IPS-NIHi7 (cell line): ENCODE data around the gene TALDO1.
A peak's percentile ranks its signal among the peaks of the same experiment; 100 is the strongest.

Experiments used
- DNase-seq: peaks from one replicate; pipeline ENCODE4 v3.0.0; 2012; ENCODE audit warnings: mixed read lengths; ENCODE audit errors: extremely low spot score

The TALDO1 gene

GRCh38 chr11:714436-714835, 32.8 kb upstream of the TALDO1 start:
- DNase-seq, result no peak

GRCh38 chr11:719214-720016, 27.8 kb upstream of the TALDO1 start:
- no peak for DNase-seq

GRCh38 chr11:720017-720641, 27.1 kb upstream of the TALDO1 start:
- no peak for DNase-seq

GRCh38 chr11:720642-721246, 26.5 kb upstream of the TALDO1 start:
- DNase-seq, result peak; percentile 95

- DNase-seq, result no peak
These were observed 26.0 kb upstream of the TALDO1 start for GRCh38 chr11:721247-721740.

GRCh38 chr11:721741-722345, 25.4 kb upstream of the TALDO1 start:
- DNase-seq, result no peak

- no peak for DNase-seq
These were observed 24.9 kb upstream of the TALDO1 start for GRCh38 chr11:722346-722811.

GRCh38 chr11:723120-723883, 24.0 kb upstream of the TALDO1 start:
- peak; percentile 18 for DNase-seq

- peak; percentile 14 for DNase-seq
These were observed 23.1 kb upstream of the TALDO1 start for GRCh38 chr11:724049-724777.

- no peak for DNase-seq
These were observed 22.4 kb upstream of the TALDO1 start for GRCh38 chr11:724778-725386.

GRCh38 chr11:725624-726202, 21.6 kb upstream of the TALDO1 start:
- peak; percentile 45 for DNase-seq

- DNase-seq, result peak; percentile 55
These were observed 20.7 kb upstream of the TALDO1 start for GRCh38 chr11:726278-727220.

- no peak for DNase-seq
These were observed 20.0 kb upstream of the TALDO1 start for GRCh38 chr11:727281-727701.

GRCh38 chr11:727859-728748, 19.2 kb upstream of the TALDO1 start:
- peak; percentile 95 for DNase-seq

- DNase-seq, result no peak
These were observed 18.3 kb upstream of the TALDO1 start for GRCh38 chr11:728901-729491.

GRCh38 chr11:729492-730074, 17.7 kb upstream of the TALDO1 start:
- DNase-seq, result no peak

GRCh38 chr11:733072-733471, 14.2 kb upstream of the TALDO1 start:
- DNase-seq, result peak; percentile 6
